ENCODE results near the gene FOXN3. TPM values are rescaled to one million over a fixed set of nuclear protein-coding genes. Genes with fewer than 3 reads are reported as not detected.

The FOXN3 gene
- total RNA-seq, 4 donors from 2014 or later = 91.7 to 207 (median 125) TPM

DNA sequence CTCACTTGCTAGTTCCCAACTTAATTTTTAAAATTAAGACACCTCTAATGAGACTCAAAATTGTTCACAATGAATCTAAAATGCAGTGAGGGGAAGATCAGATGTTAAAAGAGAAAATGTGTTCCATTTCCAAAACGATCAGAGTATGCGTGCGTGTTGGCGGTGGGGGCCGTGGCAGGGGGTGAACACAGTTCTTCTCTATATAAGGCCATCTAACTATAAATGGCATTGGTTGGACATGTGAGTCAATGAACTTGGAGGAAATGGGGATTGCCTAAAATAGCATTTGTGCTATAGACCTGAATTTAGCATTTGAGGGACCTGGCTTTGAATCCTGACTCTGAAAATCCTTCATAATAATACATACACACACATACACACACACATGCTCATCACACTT is 149.4 kb downstream of the FOXN3 start:
- TF ChIP-seq CTCF (IDR thresholded peaks at IDR 0.05) = no peak
- DNase-seq (ENCODE audit: low spot score) = no peak
- ATAC-seq (ENCODE audit: low FRiP score) = no peak

DNA sequence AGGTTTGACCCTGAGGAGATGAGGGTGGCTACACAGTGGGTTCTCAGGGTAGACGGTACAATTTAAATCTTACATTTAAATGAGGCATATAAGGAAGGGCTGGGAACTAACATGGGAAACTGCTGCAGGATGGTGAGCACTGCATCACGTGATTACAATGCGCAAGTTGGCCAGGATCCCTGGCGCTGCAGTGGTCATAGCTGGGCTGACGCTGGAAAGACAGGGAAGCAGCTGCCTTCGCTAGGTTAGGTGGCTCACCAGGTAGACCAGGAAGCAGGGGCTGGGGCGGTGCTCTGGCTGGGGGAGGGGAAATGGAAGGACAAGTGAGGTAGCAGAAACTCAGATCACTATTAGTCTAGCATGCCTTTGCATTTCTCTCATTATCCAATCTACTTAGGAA is 149.9 kb downstream of the FOXN3 start:
- ATAC-seq (ENCODE audit: low FRiP score) = no peak
- TF ChIP-seq CTCF (IDR thresholded peaks at IDR 0.05) = no peak
- no peak for DNase-seq (ENCODE audit: low spot score)

- ATAC-seq (ENCODE audit: low FRiP score) (no peak), DNase-seq (ENCODE audit: low spot score) (no peak)
- no peak for TF ChIP-seq CTCF (IDR thresholded peaks at IDR 0.05)
Observed at GRCh38 chr14:89266754-89267153, 150.3 kb downstream of the FOXN3 start.

- ATAC-seq (ENCODE audit: low FRiP score) (no peak), DNase-seq (ENCODE audit: low spot score) (no peak)
- TF ChIP-seq CTCF (IDR thresholded peaks at IDR 0.05) = no peak
Observed at GRCh38 chr14:89265234-89265633, 151.8 kb downstream of the FOXN3 start.

- TF ChIP-seq CTCF (IDR thresholded peaks at IDR 0.05) = no peak
- no peak for DNase-seq (ENCODE audit: low spot score)
- no peak for ATAC-seq (ENCODE audit: low FRiP score)
Observed at GRCh38 chr14:89264196-89264800, 152.7 kb downstream of the FOXN3 start.

DNA sequence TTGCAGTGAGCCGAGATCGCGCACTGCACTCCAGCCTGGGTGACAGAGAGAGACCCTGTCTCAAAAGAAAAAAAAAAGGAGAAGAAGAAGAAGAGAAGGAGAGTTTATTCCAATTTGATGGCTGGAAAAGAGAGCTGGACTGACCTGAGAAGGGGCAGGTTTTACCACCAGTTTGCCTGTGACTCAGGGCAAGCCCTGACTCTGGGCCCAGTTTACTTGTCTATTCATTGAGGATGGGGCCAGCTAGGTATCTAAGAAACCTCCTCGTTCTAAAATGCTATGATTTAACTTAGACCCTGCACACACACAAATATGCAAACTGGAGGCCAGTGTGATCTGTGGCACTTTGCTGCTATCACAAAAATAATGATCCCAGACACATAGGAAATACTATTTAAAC is 155.0 kb downstream of the FOXN3 start:
- no peak for TF ChIP-seq CTCF (IDR thresholded peaks at IDR 0.05)
- ATAC-seq (ENCODE audit: low FRiP score) = no peak

DNA sequence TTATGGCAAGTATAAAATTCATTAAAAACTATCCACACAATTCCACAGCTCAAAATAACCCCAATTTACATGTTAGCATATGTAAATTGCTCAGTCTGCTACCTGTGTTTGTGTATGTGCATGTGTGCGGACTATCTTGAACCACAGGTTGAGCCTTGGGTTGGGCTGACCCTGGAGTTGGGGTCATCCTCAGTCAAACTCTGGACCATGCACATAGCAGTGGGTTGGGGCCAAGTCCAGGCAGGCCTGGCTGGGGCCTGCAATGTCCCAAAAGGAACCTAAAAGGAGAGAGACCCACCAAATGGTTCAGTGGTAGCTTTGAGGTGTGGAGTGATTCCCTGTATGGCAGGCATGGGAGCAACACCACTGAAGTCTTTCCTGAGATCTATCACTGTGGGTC is 156.1 kb downstream of the FOXN3 start:
- no peak for TF ChIP-seq CTCF (IDR thresholded peaks at IDR 0.05)
- DNase-seq (ENCODE audit: low spot score) = no peak
- ATAC-seq (ENCODE audit: low FRiP score) = no peak

More for the DNA sequence above, 155.0 kb downstream of the FOXN3 start:
- no peak for DNase-seq (ENCODE audit: low spot score)

Measured in omental fat pad (tissue), 4 donors.